GM18519 (cell line): ENCODE measurements around the gene TACR2.

Experiments used
- ATAC-seq: cut with Tn5 transposase; IDR thresholded peaks from one replicate; pipeline ENCODE4 v1.9.1; 2021; ENCODE audit warnings: mild to moderate bottlenecking, moderate library complexity; ENCODE audit not compliant: unreplicated experiment, low FRiP score

The TACR2 gene

DNA sequence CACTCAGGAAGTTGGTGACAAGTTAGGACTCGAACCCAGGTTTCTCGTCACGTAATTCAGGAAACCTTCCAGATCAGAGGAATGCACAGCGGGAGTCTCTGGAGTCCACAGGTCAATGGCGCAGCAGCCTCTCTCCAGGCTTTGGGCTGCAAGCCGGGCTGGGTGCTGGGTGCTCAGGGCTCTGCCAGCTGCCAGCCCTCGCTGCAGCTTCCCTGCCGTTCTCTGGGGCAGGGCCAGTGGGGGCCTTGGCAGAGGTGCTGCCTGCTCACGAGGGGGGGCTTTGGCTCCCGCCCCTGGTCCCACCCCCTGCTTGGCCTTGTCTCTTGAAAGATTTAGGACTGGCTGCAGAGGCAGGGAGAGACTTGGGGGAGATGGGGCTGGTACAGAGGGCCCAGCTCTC lies at the start of gene TACR2:
Gene TACR2, minus strand, starts transcription at position 224 of the 400 bp plus-strand sequence. CDS start 595 bp downstream, outside the sequence.
- ATAC-seq = no peak

DNA sequence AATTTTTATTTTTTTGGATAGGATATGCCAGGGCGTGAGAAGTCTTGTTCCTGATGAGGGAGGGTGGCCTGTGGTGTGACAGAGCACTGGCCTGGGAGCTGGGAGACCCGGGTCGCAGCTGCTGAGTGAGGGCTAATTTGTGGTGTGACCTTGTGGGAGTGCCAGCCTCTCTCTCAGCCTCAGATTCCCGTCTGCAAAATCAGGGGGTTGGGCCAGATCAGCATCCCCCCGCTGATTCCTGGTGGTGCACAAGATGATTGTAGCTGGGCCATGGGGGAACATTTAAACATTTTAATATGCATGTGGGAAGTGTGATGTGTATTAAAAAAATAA lies 49.4 kb upstream of the TACR2 start:
- ATAC-seq = no peak

DNA sequence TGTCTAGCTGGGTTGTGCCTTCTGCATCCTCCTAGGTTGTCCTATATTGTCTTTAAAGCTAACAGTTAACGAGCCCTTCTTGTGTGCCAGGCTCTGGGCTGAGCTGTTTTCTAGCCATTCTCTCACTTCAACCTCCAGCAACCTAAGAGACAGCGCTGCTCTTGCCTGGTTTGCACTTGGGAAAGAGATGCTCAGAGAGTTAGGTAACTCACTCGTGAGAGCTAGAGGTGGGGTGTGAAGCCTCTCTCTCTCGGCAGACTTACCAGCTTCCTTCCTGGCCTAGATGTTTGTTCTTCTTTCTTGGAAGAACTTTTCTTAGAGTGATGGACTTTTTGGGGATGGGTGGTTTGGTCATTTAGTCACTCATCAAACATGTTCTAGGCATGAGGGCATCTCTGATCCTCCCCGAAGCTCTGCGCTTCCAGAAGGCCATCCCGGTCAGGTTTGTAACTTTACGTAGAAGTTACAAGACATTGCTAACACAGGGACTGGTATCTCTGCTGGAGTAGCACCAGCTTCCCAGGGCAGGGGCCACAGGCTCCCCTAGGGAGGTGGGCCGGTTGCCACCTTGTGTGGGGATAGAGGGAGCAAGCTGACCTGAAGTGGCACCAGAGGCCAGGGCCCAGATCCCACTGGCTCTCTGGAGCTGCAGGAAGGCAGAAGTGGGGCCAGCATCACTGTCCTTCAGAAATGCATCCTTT lies 48.9 kb upstream of the TACR2 start:
- ATAC-seq = no peak

DNA sequence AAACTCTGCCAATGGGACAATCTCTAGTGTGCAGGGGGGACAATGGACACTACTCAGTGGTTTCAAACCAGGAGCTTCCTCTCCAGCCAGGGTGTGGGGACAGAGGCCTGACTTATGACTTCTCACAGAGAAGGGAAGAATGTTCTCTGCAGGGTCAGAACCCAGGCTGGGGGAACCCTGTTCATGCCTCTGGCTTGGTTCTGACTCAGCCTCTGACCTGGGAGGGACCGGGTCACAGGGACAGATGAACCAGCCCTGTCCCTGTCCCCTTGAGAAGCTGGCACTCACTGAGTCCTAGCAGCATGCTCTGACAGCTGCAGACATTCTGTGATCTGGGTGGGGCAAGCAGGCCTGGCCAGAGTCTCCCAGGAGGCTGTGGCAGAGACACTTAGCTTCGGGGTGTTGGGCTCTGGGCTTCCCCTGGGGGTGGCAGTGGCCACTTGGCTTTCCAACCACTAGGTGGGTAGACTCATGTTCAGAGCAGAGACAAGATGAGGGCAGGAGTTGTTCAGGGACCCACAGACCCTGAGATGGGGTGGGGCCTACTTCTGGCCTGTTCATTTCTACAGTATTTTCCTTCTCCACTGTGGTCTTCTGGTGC lies 48.2 kb upstream of the TACR2 start:
- ATAC-seq = no peak

DNA sequence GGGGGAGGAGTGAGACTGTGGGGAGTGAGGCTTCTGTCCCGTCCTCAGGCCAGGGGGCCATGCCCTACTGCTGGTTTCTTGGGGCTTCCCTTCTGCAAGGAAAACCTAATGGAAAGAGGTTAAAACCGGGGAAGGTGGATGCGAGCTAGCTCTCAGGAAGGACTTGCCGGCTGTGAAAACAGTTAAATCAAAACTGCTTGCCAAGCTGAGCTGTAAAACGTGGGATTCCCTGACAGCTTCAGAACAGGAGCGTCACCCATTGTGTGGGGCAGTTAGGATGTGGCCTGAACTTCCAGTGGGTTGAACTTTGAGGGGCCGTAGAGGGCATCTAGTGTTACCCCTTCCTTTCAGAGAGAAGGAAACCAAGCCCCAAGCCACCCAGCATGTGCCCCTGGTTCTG lies 47.7 kb upstream of the TACR2 start:
- no peak for ATAC-seq

DNA sequence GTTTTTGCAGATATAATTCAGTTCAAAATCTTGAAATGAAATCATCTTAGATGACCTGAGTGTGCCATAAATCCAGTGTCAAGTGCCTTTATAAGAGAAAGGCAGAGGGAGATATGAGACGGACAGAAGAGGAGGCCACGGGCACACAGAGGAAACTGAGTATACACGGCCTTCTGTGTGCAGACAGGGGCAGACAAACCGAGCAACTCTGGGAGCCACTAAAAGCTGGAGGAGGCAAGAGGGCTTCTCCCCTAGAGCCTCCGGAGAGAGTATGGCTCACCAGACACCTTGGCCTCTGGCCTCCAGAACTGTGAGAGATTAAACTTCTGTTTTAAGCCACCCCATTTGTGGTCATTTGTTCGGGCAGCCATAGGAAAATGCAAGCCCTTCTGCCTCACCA lies 47.2 kb upstream of the TACR2 start:
- no peak for ATAC-seq

DNA sequence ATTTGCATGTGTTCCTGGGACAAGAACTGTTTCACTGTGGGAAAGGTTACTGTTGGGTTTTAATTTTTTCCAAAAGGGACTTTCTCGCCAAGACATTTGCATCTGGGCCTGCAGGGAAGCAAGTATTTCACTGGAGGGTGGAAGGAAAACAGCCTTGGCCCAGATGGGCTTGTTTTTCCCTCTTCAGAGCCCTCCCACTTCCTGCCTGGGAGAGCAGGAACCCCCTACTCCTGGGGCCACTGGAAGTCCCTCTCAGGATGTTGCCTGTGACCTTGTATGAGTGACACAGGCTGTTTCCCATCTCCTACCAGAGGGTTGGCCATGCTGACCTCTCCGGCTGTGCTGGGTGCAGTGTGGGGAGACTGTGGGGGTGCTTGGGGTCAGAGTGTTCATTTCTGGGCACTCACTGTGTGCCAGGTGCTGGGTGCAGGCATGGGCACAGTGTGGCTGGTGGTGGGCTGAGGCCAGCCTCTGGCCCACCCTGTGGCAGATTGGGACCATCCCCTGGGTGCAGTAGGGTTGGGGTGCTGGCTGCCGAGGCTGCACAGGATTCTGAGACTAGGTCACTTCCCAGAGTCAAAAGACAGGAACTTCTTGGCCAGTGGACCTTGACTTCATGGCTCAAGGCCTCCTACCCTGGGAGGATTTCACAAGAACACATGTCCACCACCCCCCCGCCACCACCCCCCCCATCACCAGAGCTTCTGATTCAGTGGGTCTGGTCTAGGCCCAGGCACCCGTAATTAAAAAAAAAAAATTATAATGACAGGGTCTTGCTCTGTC lies 44.7 kb upstream of the TACR2 start:
- ATAC-seq = no peak

DNA sequence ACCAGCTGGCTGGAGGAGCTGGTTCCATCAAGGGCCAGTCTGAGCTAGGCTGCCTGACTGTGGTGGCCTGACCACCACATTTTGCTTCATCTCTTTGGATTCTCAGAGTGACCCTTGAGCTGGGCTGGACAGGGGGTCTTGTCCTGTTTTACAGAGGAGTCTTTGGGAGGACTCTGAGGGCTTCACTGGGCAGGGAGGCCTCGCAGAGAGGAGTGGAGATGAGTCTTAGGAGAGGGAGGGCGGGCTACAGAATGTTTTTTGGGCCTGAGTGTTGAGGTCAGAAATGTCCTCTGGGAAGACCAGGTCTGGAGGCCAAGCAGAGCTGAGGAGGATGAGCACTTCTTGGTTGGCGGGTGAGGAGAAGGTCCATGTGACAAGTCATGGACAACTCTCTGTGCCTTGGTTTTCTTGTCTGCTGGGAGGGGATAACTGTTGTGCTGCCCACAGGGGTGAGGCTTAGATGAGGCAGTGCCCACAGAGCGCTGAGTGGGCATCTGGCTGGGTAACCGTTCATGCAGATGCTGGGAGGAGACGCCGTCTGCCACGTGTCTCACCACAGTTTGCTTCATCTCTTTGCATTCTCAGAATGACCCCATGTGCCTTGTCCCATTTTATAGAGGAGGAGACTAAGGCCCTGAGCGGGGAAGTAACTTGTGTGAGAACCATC lies 44.0 kb upstream of the TACR2 start:
- ATAC-seq = no peak

DNA sequence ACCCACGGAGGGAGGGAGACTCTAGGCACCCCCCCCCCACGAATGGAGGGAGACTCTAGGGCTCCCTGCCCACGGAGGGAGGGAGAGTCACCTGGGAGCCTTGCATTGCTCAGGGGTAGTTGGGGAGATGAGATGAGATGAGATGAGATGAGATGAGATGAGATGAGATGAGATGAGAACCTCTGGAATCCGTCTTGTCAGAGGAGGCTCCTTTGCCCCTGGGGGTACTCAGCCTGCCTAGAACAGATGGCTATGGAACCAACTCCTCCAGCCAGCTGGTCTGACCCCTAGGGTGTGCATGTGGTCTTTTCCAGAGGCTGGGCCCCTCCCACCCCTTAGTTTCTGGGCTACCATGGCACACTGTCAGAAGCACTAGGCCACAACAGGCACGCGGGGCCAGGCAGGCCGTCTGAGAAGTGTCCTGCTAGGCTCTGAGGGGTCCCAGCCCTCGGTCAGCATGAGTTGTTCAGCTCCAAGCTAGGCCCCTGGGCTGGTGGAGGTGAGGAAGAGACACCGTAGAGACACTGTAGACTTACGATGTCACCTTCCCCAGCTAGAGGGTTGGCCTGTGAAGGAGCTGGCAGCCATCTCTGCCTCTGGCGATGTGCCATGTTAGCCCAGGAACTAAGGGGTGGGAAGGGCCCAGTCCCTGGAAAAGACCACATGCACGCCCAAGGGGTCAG lies 43.3 kb upstream of the TACR2 start:
- no peak for ATAC-seq

DNA sequence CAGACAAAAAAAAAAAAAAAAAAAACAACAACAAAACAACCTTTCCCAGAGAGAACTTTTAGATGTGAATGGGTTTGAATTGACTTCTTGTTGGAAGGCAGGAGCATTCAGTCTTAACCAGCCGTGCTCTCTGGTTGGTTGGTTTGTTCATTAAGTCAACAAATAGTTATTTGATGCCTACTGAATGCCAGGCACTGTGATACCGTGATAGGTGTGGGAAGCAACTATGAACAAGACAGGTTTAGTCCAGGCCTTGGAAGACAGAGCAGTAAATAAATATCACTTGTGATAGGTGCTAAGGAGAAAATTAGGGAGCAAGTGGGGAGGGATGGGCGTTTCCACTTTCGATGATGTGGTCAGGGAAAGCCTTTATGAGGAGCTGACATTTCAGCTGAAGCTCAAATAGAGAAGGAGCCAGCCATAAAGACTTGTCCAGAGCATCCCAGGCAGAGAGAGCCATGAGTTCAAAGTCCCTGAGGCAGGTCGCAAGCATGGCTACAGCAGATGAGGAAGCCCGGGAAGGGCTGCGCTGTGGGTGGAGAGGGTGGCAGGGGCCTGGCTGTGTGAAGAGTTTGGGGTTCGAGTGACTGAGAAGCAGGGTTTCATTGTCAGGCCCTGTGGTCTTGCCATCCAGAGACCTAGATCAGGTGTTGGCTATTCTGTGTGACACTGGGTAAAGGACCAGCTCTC lies 42.5 kb upstream of the TACR2 start:
- no peak for ATAC-seq

DNA sequence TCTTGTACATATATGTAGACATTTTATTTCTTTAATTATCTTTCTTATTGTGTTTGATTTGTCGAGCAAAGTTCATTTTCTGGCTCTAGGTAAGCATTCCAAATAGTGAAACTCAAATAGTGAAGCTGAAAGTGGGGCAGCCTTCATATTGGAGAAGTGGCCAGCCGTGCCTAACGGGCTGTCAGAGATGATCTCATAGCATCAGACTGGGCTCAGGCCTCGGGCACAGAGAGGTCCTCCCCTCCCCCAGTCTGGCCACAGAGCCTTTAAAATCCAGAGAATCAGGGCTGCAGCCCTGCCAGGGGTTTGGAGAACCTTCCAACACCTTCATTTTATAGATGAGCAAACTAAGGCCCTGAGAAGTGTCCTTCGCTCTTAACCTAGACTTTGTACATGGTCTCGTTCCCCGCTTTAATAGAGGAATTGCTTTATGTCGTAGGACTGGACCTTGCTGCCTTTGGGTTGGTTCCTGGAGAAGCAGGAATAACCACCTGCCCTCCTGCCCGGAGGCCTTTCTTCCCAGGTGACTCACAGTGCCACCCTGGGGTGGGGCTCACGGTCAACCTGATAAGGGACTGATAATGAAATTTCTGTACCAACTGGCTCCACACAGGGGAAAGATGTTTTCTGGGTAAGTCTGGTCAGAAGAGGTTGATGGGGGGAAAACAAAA lies 41.8 kb upstream of the TACR2 start:
- no peak for ATAC-seq

DNA sequence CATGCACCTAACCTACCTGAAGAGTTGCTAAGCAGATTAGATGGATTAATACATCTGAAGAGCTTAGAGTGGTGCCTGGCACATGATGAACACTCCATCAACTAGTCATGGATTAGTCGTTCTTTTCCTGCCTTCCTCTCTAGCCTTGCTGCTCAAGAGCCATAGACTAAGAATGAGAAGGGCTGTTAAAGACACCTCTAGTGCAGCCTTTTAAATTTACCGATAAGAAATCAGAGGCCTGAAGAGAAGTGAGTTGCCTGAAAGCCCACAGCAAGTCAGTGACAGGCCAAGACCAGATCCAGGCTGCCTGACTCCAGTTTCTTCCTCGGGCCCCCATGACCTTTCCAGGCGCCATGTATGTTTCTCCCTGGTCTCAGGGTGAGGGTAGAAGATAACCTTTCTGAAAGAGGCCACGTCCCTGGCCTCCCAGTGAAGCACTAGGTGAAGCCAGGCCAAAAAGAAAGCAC lies 41.1 kb upstream of the TACR2 start:
- no peak for ATAC-seq

DNA sequence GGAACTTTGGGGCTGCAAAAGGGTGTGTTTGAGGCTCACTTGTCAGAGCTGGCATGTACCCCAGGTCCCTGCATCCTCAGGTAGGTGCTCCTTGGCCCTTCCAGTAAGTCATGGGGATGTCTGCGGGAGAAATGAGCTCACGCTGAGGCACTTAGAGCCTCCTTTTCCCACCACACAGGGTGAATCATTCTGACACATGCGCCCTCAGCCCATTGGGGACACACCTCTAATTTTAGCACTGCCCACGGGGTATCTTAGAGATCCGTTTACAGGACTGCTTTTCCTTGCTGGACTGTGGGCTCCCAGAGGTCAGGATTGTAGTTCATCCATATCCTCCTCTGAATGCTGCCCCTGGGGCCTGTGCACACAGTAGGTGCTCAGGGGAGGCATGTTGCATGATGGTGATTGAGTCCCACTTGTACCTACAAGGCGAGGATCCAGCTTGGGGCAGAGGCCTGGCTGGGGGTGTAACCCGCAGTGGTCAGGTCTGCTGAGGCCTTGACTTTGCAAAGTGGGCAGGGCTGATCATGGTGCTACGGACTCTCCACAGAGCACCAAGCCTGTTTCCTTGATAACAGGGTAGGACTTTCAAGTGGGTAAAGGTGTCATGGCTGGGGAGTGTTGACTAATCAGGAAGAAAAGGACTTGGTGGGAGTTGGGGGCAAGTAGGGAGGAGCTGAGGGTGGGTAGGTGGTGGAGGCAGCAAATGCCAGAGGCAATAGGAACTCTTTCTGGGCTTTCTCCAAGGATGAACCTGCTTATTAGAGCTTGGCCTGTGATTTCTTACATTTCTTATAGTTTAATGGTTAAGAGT lies 40.4 kb upstream of the TACR2 start:
- ATAC-seq = no peak

DNA sequence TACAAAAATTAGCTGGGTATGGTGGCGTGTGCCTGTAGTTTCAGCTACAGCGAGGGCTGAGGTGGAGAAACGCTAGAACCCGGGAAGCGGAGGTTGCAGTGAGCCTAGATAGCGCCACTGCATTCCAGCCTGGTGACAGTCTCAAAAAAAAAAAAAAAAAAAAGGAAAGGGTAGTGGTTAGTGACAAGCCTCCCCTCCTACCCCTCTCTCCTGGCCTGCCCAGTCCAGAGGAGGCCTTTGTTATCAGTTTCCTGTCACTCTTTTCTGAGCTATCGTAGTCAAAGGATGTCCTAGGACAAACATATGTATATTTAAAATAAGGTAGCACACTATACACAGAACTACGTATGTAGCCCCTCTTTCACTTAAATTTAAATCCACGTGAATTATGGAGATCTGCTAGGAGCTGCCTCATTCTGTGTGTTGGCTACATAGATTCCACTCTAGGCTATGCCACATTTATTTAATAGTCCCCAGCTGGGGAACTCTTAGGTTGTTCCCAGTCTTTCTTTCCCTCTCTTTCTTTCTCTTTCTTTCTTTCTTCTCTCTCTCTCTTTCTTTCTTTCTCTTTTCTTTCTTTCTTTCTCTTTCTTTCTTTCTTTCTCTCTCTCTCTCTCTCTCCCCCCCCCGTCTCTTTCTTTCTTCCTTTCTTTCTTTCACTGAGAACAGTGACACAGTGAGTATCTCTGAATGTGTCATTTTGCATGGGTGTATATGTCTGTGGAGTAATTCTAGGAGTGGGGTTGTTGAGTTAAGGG lies 38.5 kb upstream of the TACR2 start:
- no peak for ATAC-seq

DNA sequence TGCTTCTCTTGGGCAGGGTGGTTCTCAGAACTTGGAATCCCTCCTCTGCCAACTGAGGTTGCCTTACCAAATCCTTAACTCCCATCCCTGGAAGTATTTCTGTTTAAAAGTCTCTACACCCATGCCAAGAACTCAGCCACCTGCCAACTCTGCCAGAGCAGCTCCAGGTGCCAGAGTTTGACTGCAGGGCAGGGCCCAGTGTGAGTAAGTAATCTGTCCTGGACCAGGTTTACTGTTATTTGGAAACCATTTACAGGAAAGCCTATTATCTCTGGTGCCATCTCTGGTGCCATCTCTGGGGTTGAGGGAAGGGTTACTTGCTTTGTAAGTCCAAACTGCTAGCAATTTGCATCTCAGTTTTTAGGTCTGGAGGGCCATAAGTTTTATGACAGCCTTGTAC lies 37.1 kb upstream of the TACR2 start:
- ATAC-seq = no peak

DNA sequence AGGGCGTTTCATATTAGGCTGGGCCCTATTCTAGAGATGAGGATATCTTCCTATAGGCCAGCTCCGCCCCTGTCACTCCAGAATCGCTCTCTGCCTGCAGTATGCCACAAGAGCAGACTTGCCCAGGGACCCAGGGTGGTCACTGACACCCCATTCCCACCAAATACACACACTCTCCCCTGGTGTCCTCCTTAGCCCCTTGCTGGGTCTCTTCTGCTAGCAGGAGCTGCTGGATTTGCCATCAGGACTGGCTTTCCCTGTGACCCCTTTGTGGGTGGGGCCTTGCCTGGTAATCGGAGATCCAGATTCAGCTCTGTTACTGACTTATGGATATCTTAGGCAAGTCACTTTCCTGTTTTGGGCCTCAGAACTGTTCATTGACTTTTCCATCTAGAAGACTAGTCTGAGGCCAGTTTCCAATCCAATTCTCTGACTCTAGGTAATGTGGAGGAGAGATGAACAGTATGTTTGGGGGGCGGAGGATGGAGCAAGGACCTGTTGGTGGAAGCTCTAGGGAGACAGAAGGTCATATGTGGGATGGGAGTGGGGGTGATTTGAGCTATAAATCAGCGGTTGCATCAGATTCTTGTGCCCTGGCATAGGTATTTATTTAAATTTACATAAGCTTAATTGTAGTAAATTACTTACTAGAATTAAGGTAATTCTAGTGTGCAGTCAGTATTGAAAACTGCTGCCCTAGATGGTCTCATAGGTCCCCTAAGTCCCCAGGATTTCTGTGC lies 36.1 kb upstream of the TACR2 start:
- ATAC-seq = no peak

DNA sequence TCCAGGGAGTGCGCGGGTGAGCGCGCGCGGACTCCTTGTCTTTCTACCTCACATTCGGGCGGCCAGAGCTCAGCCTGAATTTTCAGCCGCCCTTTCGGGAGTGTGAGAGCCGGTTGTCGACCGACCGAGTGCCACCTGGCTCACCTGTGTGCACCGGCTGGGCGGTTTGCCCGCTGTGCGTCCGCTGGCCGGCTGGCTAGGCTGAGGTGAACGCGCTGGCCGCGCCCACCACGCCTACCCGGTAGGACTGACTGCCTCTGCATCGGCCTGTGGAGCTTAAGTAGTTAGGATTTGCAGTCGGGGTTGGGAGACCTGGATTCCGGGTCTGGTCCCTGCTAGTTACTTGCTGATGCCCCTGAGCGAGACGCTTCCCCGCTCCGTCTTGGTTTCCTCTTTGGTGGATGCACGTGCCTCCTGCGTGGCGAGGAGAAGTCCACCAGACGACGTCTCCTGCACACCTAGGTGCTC lies 35.1 kb upstream of the TACR2 start:
- no peak for ATAC-seq
